GM19238 (cell line): Measurements from ENCODE around the gene TRAPPC5.
"Not testable (repeated sequence)": the region's sequence is repeated elsewhere in the genome, so short reads cannot be mapped to it uniquely, and the experiment has no call there.

Experiments used
- DNase-seq: peaks from one replicate; pipeline ENCODE4 v3.0.0; 2011; ENCODE audit warnings: low spot score; ENCODE audit not compliant: insufficient read length

TRAPPC5 gene

GRCh38 chr19:7680606-7681339 is at the start of gene TRAPPC5:
Gene TRAPPC5, plus strand, starts transcription at chr19:7680833. Its CDS starts 1,421 bp downstream, at chr19:7682254.
- peak; percentile 83 for DNase-seq

GRCh38 chr19:7631577-7631976 is 49.1 kb upstream of the TRAPPC5 start:
- no peak for DNase-seq

- no peak for DNase-seq
These were observed 48.1 kb upstream of the TRAPPC5 start for GRCh38 chr19:7632340-7633203.

- no peak for DNase-seq
These were observed 46.9 kb upstream of the TRAPPC5 start, which contains the start of gene PCP2 for GRCh38 chr19:7633698-7634097. Gene PCP2, minus strand, starts transcription at chr19:7633719. Its CDS starts 262 bp downstream, at chr19:7633457.

GRCh38 chr19:7635670-7636069 is 45.0 kb upstream of the TRAPPC5 start:
- no peak for DNase-seq

- no peak for DNase-seq
These were observed 44.3 kb upstream of the TRAPPC5 start for GRCh38 chr19:7636317-7636690.

- peak; percentile 99 for DNase-seq
These were observed 43.8 kb upstream of the TRAPPC5 start, which contains the start of gene STXBP2 for GRCh38 chr19:7636691-7637373. Gene STXBP2, plus strand, starts transcription at chr19:7637110. Its CDS starts 40 bp downstream, at chr19:7637150.

- no peak for DNase-seq
These were observed 43.0 kb upstream of the TRAPPC5 start for GRCh38 chr19:7637374-7638256.

- no peak for DNase-seq
These were observed 41.7 kb upstream of the TRAPPC5 start for GRCh38 chr19:7638802-7639465.

GRCh38 chr19:7639863-7640348 is 40.7 kb upstream of the TRAPPC5 start:
- DNase-seq, result no peak

- DNase-seq, result no peak
These were observed 39.8 kb upstream of the TRAPPC5 start for GRCh38 chr19:7640803-7641202.

- DNase-seq, result no peak
These were observed 39.0 kb upstream of the TRAPPC5 start for GRCh38 chr19:7641290-7642276.

GRCh38 chr19:7642295-7643030 is 38.2 kb upstream of the TRAPPC5 start:
- DNase-seq, result no peak

GRCh38 chr19:7643031-7643415 is 37.6 kb upstream of the TRAPPC5 start:
- no peak for DNase-seq

- not testable (repeated sequence) for DNase-seq
These were observed 36.7 kb upstream of the TRAPPC5 start for GRCh38 chr19:7643629-7644549.

- no peak for DNase-seq
These were observed 36.1 kb upstream of the TRAPPC5 start for GRCh38 chr19:7644550-7644877.

- DNase-seq, result no peak
These were observed 35.5 kb upstream of the TRAPPC5 start for GRCh38 chr19:7645163-7645562.
